GM18861 (cell line): ENCODE results near the gene CENPF.
A peak's percentile ranks its signal among the peaks of the same experiment; 100 is the strongest.
"Not testable (repeated sequence)": the region's sequence is repeated elsewhere in the genome, so short reads cannot be mapped to it uniquely, and the experiment has no call there.

Source experiments
- ATAC-seq: cut with Tn5 transposase; IDR thresholded peaks from one replicate; pipeline ENCODE4 v1.9.1; 2021; ENCODE audit not compliant: unreplicated experiment

Gene CENPF

DNA sequence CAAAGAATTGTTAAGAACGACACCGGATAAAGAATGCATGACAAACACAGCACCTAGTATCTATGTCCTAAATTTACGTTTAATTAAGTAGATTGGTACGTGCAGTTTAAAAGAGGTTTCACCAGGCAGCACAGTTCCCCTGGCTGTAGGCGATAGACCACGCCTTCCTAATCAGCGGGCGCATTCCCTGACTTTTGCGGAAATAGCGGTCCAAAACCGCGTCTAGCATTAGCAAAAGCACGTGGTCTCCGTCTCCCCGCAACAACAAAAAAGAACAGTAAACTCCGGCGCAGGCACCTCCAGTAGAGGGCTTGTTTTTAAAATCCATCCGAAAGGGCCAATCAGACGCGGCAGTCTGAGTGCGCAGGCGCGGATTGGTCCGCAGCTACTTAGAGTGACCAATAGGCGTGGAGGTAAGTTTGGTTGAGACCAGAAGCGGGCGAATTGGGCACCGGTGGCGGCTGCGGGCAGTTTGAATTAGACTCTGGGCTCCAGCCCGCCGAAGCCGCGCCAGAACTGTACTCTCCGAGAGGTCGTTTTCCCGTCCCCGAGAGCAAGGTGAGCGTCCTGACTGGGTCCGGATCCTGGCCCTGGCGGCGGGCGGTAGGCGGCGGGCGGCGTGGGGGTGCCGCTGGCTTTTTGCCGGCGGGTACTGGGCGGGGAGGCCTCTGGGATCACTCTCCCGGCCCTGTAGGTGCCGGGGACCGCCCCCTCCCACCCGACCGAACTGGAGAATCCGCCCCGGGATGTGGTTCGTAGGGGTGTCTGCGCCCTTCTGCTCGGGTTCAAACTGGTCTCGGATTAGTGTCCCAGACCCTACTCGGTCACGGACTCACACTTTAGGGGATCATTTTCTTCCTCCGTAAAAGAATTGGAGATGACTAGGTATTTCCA is at the start of gene CENPF:
TSS of gene CENPF (plus strand) at position 432 of the 894 bp plus-strand sequence. CDS start 10,560 bp downstream, outside the sequence.
- ATAC-seq = peak; percentile 100

DNA sequence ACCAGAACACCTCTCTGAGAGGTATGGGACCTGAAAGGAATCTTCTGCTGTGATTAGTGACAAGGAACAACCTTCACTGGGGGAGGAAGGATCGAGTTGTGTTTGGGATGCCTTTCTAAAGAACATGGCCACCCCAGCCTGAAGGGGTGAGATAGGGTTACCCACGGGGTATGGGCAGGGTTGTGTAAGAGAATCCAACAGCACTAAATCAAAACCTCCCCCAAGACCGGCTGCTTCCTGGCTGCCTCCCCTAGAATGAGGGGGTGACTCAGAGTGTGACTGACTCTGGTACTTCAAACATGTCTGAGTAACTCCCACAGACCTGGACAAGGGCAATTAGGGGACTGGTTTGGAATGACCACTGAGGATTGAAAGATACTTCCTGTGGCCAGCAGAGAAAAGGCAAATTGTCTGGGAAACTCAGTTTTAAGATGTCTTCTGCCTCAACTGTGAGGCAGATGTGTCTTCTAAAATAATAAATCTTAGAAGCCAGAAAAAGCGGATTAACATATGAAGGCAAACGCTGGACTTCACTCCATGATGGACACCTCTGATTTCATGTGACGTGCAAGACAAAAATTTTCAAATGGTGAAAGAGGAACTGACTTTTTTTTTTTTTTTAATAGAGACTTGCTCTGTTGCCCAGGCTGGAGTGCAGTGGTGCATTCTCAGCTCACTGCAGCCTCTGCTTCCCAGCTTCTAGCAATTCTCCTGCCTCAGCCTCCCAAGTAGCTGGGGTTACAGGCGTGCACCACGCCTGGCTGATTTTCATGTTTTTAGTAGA is 44.9 kb upstream of the CENPF start:
- ATAC-seq = no peak

- ATAC-seq = no peak
Observed at GRCh38 chr1:214563881-214564280, 39.1 kb upstream of the CENPF start.

GRCh38 chr1:214565310-214565709 is 37.7 kb upstream of the CENPF start:
- ATAC-seq = no peak

DNA sequence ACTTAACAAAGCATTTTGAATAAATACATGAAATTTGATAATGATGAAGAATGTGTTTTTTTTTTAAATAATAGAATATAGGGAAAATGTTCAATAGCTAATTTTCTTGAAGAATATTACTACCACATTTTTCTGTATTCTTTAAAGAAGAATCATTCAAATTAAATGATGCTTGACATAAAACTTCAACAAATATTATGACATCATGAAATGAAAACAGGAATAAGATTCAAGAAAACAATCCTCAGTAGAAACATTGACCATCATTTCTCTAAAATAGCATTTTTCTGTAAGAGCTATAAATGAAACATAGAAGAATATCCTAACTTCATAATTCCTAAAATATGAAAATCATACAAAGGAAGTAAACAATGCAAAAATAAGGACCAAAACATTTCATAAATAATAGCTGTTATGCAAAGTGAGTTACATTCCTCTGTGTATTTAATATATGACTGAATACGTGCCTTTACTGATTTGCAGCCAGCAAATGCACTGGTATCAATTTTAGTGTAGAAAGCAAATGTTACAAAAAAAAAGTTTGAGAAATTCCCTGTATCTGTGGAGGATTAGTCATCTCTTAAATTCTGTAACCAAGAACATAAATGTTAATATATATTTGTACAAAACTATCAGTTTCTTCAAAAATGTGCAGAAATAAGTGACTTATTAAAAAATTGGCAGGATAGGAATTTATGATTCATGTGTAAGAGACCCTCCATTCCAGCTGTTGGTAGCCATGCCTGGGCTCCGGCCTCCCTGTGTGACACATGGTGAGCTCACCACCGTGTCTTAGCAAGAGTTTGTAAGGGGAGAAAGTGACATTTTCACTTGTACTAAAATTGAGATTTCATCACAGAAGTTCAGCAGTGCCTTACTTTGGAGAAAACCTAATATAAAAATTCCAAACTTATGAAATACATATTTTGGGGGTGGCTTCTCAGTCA is 36.6 kb upstream of the CENPF start:
- no peak for ATAC-seq

GRCh38 chr1:214567481-214567980 is 35.5 kb upstream of the CENPF start:
- ATAC-seq = no peak

- ATAC-seq = no peak
Observed at GRCh38 chr1:214568328-214568727, 34.7 kb upstream of the CENPF start.

DNA sequence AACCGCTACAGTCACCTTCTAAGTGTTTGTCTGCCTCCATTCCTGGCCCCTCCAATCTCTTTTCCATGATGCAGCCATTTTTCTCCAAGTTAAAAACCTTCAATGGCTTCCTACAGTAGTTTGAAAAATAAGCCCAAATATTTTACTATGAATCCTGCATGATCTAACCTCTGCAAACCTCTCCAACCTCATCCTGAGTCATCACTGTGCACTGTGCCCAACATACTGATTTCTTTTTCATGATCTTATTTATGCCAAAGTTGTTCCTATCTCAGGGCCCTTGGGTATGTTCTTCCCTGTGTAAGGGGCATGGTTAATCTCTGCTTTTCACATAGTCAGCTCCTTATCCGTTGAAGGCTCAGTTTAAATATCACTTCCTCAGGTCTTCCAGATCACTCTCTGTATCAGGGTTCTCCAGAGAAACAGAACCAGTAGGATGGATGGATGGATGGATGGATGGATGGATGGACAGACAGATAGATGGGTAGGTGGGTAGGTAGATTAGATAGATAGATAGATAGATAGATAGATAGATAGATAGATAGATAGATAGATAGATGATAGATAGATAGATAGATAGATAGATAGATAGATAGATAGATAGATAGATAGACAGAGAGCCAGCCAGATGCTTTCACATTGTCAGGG is 33.5 kb upstream of the CENPF start:
- no peak for ATAC-seq

GRCh38 chr1:214570442-214570841 is 32.6 kb upstream of the CENPF start:
- ATAC-seq = no peak

DNA sequence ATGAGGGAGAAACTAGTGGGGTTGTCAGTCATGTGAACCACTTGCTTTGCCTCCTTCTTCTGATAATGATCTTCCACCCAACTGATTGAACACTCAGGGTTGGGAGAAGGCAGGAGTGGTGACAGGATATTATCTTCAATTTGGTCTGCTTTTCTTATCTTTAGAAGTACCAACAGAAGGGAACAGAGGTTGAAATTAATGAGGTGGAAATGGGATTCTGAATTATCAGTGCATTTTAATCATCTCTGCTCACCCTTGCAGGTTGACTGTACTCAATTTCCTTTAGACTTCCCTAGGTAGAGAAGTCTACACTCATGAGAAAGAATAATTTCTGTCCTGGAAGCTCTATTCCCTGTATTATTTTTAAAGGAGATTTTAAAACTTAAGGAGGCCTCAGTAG is 31.7 kb upstream of the CENPF start:
- ATAC-seq = no peak

- ATAC-seq = no peak
Observed at GRCh38 chr1:214573386-214574318, 29.3 kb upstream of the CENPF start.

GRCh38 chr1:214574598-214575411 is 28.2 kb upstream of the CENPF start:
- ATAC-seq = no peak

DNA sequence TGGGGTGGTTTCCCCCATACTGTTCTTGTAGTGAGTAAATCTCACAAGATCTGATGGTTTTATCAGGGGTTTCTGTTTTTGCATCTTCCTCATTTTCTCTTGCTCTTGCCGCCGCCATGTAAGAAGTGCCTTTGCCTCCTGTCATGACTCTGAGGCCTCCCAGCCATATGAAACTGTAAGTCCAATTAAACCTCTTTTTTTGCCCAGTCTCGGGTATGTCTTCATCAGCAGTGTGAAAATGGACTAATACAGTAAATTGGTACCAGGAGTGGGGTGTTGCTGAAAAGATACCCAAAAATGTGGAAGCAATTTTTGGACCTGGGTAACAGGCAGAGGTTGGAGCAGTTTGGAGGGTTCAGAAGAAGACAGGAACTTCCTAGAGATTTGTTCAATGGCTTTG is 26.9 kb upstream of the CENPF start:
- not testable (repeated sequence) for ATAC-seq

GRCh38 chr1:214579183-214579582 is 23.8 kb upstream of the CENPF start:
- no peak for ATAC-seq

DNA sequence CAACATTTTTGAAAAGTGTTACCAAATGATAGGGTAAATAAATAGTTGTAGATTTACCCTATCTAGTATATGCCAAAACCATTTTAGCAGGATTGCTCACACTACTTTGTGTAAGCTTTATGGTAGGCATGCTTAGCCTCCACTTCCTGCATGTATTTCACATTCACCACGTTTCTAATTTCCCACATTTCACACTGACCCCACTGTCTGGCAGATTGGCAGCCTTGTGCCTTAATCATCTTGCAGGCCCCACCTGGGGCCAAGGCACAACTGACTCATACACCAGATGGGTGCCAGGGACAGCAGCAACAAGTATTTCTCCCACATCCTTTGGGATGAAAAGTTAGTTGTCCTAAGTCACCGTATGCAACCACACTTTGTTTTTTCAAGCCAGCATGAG is 21.2 kb upstream of the CENPF start:
- no peak for ATAC-seq

DNA sequence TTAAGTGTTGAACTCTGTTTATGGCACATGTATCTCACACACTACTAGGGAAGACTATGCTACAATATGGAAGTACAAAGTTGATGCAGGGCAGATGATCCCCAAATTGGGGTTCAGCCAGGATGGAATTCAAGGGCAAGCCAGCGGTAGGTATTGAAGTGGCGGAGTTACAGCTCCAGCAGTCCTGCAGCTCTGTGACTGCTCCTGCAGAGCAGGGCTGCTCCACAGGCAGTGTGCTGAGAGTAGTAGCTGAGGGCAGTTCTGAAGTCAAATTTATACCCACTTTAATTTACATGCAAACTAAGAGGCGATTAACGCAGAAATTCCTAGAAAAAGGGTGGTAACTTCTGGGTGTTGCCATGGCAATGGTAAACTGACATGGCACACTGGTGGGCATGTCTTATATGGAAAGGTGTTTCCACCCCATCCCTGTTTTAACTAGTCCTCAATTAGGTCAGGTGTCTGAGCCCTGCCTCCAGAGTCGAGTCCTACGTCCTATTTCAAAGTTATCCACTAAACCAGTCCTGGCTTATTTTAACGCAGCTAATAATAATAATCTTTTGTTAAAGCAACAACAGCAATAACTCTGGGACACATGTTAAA is 20.6 kb upstream of the CENPF start:
- no peak for ATAC-seq

DNA sequence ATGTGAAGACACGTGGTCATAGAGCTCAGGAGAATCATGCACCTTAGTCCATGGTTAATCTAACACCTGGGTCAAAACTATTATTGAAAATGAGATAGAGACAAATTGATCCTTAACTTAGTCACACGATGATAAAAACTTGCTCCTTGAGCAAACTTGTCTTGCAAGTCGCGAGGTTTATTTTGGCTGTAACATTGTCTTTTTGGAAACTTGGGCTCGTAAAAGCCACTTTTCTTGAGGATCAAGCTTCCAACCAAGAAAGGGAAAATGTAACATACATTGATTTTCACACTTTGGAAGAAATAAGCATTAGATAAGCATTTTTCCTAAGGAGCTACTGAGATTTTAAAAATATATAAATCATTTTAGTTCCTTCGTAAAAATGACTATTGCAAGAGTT is 19.9 kb upstream of the CENPF start:
- ATAC-seq = no peak
